Neural cell (in vitro differentiated cells): ENCODE measurements around the gene APOC1. TPM values are rescaled to one million over a fixed set of nuclear protein-coding genes. Genes with fewer than 3 reads are reported as not detected.

ENCODE experiments used
- H2AFZ ChIP-seq: fragments of 200-600, 300-800 bp; sonication (generic), shearing (Covaris generic); 2 replicates; pipeline ENCODE4 v1.6.0; 2014; ENCODE audit warnings: low read depth, mild to moderate bottlenecking, antibody characterized with exemption, low read length, moderate library complexity
- H3F3A ChIP-seq: fragments of 200-600 bp; shearing (Covaris generic); 2 replicates; pipeline ENCODE4 v1.6.1; 2016; ENCODE audit warnings: mild to moderate bottlenecking, moderate library complexity, mixed read lengths, antibody characterized with exemption, low read length; ENCODE audit not compliant: insufficient read depth, poor library complexity, severe bottlenecking
- H3K27ac ChIP-seq: fragments of 200-600, 300-800 bp; sonication (generic), shearing (Covaris generic); 2 replicates; pipeline ENCODE4 v1.5.1; 2014; ENCODE audit warnings: mild to moderate bottlenecking, low read length, moderate library complexity
- H3K27me3 ChIP-seq: fragments of 300-800, 200-600 bp; sonication (generic), shearing (Covaris generic); 2 replicates; pipeline ENCODE4 v1.6.0; 2014; ENCODE audit warnings: mild to moderate bottlenecking, low read depth, low read length, moderate library complexity; ENCODE audit not compliant: insufficient read depth
- H3K36me3 ChIP-seq: fragments of 300-800, 200-600 bp; sonication (generic), shearing (Covaris generic); 2 replicates; pipeline ENCODE4 v1.5.1; 2014; ENCODE audit warnings: mild to moderate bottlenecking, antibody characterized with exemption, low read length, moderate library complexity; ENCODE audit not compliant: insufficient read depth
- H3K4me2 ChIP-seq: fragments of 300-800, 200-600 bp; sonication (generic), shearing (Covaris generic); 2 replicates; pipeline ENCODE4 v1.6.0; 2014; ENCODE audit warnings: mild to moderate bottlenecking, low read length
- H3K4me3 ChIP-seq: fragments of 300-800, 200-600 bp; sonication (generic), shearing (Covaris generic); 2 replicates; pipeline ENCODE4 v1.5.1; 2014; ENCODE audit warnings: mild to moderate bottlenecking, low read length, moderate library complexity
- H3K79me2 ChIP-seq: fragments of 200-600 bp; shearing (Covaris generic); replicated peaks from 2 replicates; pipeline ENCODE4 v1.6.0; 2014; ENCODE audit warnings: mild to moderate bottlenecking, low read length, moderate library complexity; ENCODE audit not compliant: insufficient read depth
- H3K9ac ChIP-seq: fragments of 300-800, 200-600 bp; sonication (generic), shearing (Covaris generic); 2 replicates; pipeline ENCODE4 v1.6.1; 2016; ENCODE audit warnings: mild to moderate bottlenecking, low read length, mixed read lengths
- H3K9me2 ChIP-seq: fragments of 200-600 bp; shearing (Covaris generic); 2 replicates; pipeline ENCODE4 v1.6.1; 2016; ENCODE audit warnings: mild to moderate bottlenecking, low read length, mixed read lengths; ENCODE audit not compliant: insufficient read depth
- H3K9me3 ChIP-seq: fragments of 200-600, 300-800 bp; sonication (generic), shearing (Covaris generic); 2 replicates; pipeline ENCODE4 v1.6.1; 2016; ENCODE audit warnings: mild to moderate bottlenecking, mixed run types, low read length, moderate library complexity, mixed read lengths
- H4K20me1 ChIP-seq: fragments of 200-600 bp; shearing (Covaris generic); 2 replicates; pipeline ENCODE4 v1.6.1; 2016; ENCODE audit warnings: mild to moderate bottlenecking, mixed run types; ENCODE audit not compliant: insufficient read depth
- EP300 ChIP-seq: fragments of 450-650 bp; conservative IDR thresholded peaks from 2 replicates; pipeline ENCODE4 v1.6.1; 2014; ENCODE audit warnings: antibody characterized with exemption, mild to moderate bottlenecking, moderate library complexity; ENCODE audit not compliant: poor library complexity, severe bottlenecking
- EZH2 ChIP-seq: fragments of 200-600, 300-800 bp; shearing (Covaris generic), sonication (generic); IDR thresholded peaks from 2 replicates; pipeline ENCODE4 v1.6.1; 2014; ENCODE audit warnings: antibody characterized with exemption, low read length, borderline replicate concordance, mild to moderate bottlenecking; ENCODE audit not compliant: insufficient read depth, poor library complexity, severe bottlenecking
- MXI1 ChIP-seq: fragments of 450-650 bp; conservative IDR thresholded peaks from 2 replicates; pipeline ENCODE4 v1.6.1; 2014; ENCODE audit warnings: antibody characterized with exemption, mild to moderate bottlenecking; ENCODE audit not compliant: poor library complexity, severe bottlenecking
- POLR2AphosphoS5 ChIP-seq: IDR thresholded peaks from 2 replicates; pipeline ENCODE4 v1.6.1; 2012
- RAD21 ChIP-seq: fragments of 450-650 bp; conservative IDR thresholded peaks from 2 replicates; pipeline ENCODE4 v1.6.1; 2014; ENCODE audit warnings: antibody characterized with exemption, mild to moderate bottlenecking, moderate library complexity
- SMC3 ChIP-seq: fragments of 450-650 bp; conservative IDR thresholded peaks from 2 replicates; pipeline ENCODE4 v1.6.1; 2014; ENCODE audit warnings: antibody characterized with exemption, mild to moderate bottlenecking, moderate library complexity; ENCODE audit not compliant: poor library complexity
- TAF1 ChIP-seq: IDR thresholded peaks from 2 replicates; pipeline ENCODE4 v1.6.1; 2012; ENCODE audit warnings: low read depth
- polyA plus RNA-seq: library from polyadenylated mRNA; depleted of rRNA; stranded (reverse); fragments of >200 nt; gene quantifications from 2 replicates; pipeline ENCODE4 v1.2.3, GENCODE V29; 2014
- TF ChIP-seq, protein P1 (sequence below): fragments of 450-650 bp; IDR thresholded peaks from 2 replicates; pipeline ENCODE4 v1.5.1; 2014; ENCODE audit warnings: antibody characterized with exemption, mild to moderate bottlenecking, moderate library complexity; ENCODE audit not compliant: poor library complexity, severe bottlenecking
- TF ChIP-seq, protein P2 (sequence below): IDR thresholded peaks from 2 replicates; pipeline ENCODE4 v1.6.1; 2012; ENCODE audit warnings: borderline replicate concordance

The APOC1 gene
- polyA plus RNA-seq, 1 donor from 2014 or later = not detected

DNA sequence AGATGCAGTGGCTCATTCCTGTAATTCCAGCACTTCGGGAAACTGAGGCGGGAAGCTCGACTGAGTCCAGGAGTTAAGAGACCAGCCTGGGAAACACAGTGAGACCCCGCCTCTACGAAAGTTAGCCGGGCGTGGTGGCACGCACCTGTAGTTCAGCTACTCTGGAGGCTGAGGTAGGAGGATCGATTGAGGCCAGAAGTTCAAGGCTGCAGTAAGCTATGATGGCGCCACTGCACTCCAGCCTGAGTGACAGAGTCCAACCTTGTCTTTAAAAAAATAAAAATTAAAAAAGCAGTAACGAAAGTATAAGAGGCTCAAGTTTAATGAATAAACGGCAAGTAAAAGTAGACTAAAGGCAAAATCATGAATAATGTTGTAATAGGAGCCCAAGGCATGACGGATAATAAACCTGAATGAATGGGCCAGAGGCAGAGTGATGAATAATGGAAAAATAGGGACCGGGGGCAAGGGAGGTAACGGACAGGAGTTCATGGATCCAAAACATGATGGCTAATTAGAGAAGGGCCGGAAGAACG lies 24.5 kb upstream of the APOC1 start:
- Histone ChIP-seq H3K9me2 (no peaks in the 10 kb centered on the region), H3K4me3 (peak overlapping the region; percentile 62), H2AFZ (peak overlapping the region; percentile 78), H3K79me2 (peaks cover 13% of the 10 kb centered on the region), H3K36me3 (no peaks in the 10 kb centered on the region), H3K9ac (peak overlapping the region; percentile 72), H3K9me3 (no peaks in the 10 kb centered on the region), H3K27ac (peak overlapping the region; percentile 94), H3K27me3 (no peaks in the 10 kb centered on the region), H3K4me2 (peak overlapping the region; percentile 87), H4K20me1 (no peaks in the 10 kb centered on the region), H3F3A (no peaks in the 10 kb centered on the region)
- TF ChIP-seq RAD21 = no peak
- TF ChIP-seq SMC3 = peak; percentile 61
- TF ChIP-seq, protein P1, sequence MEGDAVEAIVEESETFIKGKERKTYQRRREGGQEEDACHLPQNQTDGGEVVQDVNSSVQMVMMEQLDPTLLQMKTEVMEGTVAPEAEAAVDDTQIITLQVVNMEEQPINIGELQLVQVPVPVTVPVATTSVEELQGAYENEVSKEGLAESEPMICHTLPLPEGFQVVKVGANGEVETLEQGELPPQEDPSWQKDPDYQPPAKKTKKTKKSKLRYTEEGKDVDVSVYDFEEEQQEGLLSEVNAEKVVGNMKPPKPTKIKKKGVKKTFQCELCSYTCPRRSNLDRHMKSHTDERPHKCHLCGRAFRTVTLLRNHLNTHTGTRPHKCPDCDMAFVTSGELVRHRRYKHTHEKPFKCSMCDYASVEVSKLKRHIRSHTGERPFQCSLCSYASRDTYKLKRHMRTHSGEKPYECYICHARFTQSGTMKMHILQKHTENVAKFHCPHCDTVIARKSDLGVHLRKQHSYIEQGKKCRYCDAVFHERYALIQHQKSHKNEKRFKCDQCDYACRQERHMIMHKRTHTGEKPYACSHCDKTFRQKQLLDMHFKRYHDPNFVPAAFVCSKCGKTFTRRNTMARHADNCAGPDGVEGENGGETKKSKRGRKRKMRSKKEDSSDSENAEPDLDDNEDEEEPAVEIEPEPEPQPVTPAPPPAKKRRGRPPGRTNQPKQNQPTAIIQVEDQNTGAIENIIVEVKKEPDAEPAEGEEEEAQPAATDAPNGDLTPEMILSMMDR = peak; percentile 13
- TF ChIP-seq MXI1 = no peak

DNA sequence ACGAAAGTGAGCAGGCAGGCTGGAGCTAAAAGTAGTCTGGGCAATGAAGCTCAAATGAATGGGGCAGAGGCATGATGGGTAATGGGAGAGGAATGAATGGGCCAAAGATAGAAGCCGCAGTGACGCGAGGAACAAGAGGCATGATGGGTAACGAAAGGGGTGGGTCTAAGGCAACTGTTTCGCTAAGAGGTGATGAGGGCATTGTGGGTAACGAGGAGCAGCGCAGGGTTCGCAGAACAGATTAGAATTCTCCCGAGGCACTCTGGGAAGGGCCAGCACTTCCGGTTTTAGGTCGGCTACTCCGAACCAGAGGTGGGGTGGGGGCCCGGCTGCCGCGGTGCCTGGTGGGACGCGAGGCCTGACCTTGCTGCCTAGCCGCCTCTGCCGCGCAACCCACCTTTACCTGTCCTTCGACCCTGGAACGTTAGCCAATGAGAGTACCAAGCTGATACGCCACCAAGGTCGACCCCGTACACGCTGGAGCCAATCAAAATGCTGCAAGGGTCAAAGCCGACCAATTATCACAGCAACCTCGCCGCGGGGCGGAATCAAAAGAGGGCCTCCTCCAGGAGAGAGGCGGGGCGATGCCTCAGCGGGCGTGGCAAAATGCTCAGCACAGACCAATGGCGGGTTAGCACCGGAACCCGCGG lies 23.9 kb upstream of the APOC1 start:
- peaks cover 13% of the 10 kb centered on the region for H3K79me2 ChIP-seq
- H3K27ac ChIP-seq = peak overlapping the region; percentile 94
- no peaks in the 10 kb centered on the region for H4K20me1 ChIP-seq
- no peaks in the 10 kb centered on the region for H3K36me3 ChIP-seq
- no peaks in the 10 kb centered on the region for H3K9me3 ChIP-seq
- peak overlapping the region; percentile 87 for H3K4me2 ChIP-seq
- TF ChIP-seq POLR2AphosphoS5 (peak; percentile 96), RAD21 (no peak), MXI1 (peak; percentile 41), EP300 (peak; percentile 81), SMC3 (no peak), EZH2 (no peak), TAF1 (peak; percentile 98)
- TF ChIP-seq, protein P2, sequence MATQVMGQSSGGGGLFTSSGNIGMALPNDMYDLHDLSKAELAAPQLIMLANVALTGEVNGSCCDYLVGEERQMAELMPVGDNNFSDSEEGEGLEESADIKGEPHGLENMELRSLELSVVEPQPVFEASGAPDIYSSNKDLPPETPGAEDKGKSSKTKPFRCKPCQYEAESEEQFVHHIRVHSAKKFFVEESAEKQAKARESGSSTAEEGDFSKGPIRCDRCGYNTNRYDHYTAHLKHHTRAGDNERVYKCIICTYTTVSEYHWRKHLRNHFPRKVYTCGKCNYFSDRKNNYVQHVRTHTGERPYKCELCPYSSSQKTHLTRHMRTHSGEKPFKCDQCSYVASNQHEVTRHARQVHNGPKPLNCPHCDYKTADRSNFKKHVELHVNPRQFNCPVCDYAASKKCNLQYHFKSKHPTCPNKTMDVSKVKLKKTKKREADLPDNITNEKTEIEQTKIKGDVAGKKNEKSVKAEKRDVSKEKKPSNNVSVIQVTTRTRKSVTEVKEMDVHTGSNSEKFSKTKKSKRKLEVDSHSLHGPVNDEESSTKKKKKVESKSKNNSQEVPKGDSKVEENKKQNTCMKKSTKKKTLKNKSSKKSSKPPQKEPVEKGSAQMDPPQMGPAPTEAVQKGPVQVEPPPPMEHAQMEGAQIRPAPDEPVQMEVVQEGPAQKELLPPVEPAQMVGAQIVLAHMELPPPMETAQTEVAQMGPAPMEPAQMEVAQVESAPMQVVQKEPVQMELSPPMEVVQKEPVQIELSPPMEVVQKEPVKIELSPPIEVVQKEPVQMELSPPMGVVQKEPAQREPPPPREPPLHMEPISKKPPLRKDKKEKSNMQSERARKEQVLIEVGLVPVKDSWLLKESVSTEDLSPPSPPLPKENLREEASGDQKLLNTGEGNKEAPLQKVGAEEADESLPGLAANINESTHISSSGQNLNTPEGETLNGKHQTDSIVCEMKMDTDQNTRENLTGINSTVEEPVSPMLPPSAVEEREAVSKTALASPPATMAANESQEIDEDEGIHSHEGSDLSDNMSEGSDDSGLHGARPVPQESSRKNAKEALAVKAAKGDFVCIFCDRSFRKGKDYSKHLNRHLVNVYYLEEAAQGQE = peak; percentile 93
- TF ChIP-seq, protein P1 = no peak
- H2AFZ ChIP-seq = peak overlapping the region; percentile 78
- peak overlapping the region; percentile 62 for H3K4me3 ChIP-seq
- peak overlapping the region; percentile 72 for H3K9ac ChIP-seq
- H3K27me3 ChIP-seq = no peaks in the 10 kb centered on the region
- no peaks in the 10 kb centered on the region for H3K9me2 ChIP-seq
- no peaks in the 10 kb centered on the region for H3F3A ChIP-seq
